ENCODE results near the gene ARHGAP8.

ARHGAP8 gene

DNA sequence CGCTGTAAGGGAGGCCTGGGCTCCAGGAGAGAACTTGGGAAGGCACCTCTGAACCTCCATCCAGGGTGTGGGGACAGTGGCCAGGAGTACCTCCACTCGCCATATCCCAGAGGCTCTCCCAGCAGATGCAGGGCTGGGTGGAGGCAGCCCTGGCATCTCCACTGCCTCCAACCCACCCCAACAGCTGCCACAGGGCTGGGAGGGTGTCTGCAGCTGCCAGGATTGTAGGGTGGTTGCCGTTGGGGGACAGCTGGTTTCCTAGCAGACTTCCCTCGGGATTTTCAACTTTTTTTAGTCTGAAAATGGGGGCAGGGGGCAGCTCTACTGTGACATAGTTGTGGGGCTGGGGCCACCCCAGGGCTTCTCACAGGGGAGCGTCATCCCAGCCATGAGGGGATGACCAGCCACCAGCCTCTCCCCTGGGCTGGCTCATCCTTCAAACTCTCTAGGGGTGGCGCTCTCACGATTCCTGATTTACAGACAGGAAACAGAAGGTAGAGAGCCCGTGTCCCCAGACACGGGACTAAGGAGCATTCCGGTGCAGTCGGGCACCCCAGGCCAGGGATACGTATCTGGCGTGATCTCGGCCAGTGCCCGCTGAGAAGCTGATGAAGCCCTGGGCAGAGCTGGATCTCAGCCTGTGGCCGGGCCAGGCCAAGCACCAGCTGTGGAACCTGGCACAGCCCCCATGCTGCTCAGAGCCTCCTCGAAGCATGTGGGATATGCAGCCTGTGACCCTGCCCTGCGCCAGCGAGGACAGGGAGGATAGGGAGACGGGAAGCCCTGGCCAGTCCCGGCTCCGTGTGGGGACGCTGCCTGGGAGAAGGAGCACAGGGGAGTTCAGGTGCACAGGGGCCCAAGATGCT lies 40.5 kb upstream of the ARHGAP8 start:
- Histone ChIP-seq H3K27me3 (ENCODE audit: insufficient read depth, low read length) (no peaks in the 10 kb centered on the region), H3K4me3 (ENCODE audit: low read depth, low read length) (no peak overlapping the region), H2AFZ (ENCODE audit: low read length, unreplicated experiment) (no peak overlapping the region), H3K36me3 (ENCODE audit: insufficient read depth, low read length) (no peaks in the 10 kb centered on the region), H3K27ac (ENCODE audit: low read depth, low read length) (no peak overlapping the region), H3K4me1 (ENCODE audit: control insufficient read depth, insufficient read depth, low read length, unreplicated experiment) (no peaks in the 10 kb centered on the region), H3K79me2 (ENCODE audit: control insufficient read depth, insufficient read depth, low read length, unreplicated experiment) (no peaks in the 10 kb centered on the region)

DNA sequence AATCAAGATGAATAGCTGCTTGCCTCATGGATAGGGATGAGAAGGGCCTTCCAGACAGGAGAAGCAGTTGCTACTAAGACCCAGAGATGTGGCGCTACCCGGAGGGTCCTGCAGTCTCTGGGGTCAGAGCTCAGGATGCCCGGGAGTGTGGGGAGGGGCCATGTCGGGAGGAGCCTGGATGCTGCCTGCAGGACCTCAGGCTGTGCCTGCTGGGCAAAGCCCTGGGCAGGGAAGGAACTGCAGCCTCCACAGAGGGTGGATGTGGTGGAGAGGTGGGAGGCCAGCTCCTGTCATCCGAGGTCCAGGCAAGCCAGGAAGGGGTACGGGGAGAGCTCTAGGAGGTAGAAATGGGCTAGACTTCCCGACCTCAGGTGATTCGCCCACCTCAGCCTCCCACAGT lies 39.4 kb upstream of the ARHGAP8 start:
- H3K27me3 ChIP-seq (ENCODE audit: insufficient read depth, low read length), result no peaks in the 10 kb centered on the region
- H3K4me3 ChIP-seq (ENCODE audit: low read depth, low read length), result no peak overlapping the region
- no peaks in the 10 kb centered on the region for H3K36me3 ChIP-seq (ENCODE audit: insufficient read depth, low read length)
- no peak overlapping the region for H2AFZ ChIP-seq (ENCODE audit: low read length, unreplicated experiment)
- H3K27ac ChIP-seq (ENCODE audit: low read depth, low read length), result no peak overlapping the region
- no peaks in the 10 kb centered on the region for H3K4me1 ChIP-seq (ENCODE audit: control insufficient read depth, insufficient read depth, low read length, unreplicated experiment)
- H3K79me2 ChIP-seq (ENCODE audit: control insufficient read depth, insufficient read depth, low read length, unreplicated experiment), result no peaks in the 10 kb centered on the region

DNA sequence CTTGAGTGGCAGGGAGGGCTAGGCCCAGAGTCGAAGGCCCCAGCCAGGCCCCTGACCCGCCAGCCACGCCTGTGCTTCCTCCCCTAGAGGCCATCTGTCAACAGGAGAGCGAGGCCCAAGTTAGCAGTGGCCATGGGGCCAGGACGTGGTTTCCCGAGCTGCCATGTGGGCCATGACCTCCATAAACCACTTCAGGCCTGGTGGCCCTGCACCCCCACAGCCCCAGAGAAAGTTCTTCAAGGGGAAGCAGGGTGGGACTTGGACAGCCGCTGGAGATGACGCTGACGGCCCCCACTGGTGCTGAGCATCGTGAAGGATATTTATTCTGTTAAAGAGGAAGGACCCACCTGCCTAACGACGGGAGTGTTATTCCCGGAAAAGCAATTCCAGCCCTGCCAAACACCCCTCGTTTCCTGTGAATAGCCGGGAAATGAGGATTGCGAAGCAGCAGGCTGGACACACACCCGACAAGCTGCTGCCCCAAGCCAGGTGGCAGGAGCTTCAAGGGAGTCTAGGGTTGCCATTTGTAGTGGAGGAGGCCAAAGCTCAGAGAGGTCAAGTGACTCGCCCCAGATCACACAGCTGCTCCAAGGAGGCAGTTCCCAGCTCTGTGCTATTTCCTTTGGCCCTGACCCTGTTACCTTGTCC lies 37.5 kb upstream of the ARHGAP8 start:
- no peak overlapping the region for H3K27ac ChIP-seq (ENCODE audit: low read depth, low read length)
- no peak overlapping the region for H2AFZ ChIP-seq (ENCODE audit: low read length, unreplicated experiment)
- H3K27me3 ChIP-seq (ENCODE audit: insufficient read depth, low read length), result no peaks in the 10 kb centered on the region
- H3K79me2 ChIP-seq (ENCODE audit: control insufficient read depth, insufficient read depth, low read length, unreplicated experiment), result no peaks in the 10 kb centered on the region
- H3K4me3 ChIP-seq (ENCODE audit: low read depth, low read length), result no peak overlapping the region
- H3K4me1 ChIP-seq (ENCODE audit: control insufficient read depth, insufficient read depth, low read length, unreplicated experiment), result no peaks in the 10 kb centered on the region
- H3K36me3 ChIP-seq (ENCODE audit: insufficient read depth, low read length), result no peaks in the 10 kb centered on the region

DNA sequence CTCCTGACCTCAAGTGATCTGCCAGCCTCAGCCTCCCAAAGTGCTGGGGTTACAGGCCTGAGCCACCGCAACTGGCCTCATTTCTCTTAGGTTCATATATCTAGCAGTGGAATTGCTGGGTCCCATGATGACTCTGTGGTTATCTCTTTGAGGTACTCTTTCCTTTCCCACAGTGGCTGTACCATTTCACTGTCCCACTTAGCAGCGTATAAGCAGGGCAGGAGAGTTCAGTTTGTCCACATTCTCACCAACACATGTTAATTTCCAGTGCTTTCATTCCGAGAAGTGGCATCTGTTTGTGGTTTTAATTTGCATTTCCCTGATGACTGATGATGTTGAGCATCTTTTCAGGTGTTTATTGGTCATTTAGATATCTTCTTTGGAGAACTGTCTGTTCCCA lies 34.0 kb upstream of the ARHGAP8 start:
- H3K27ac ChIP-seq (ENCODE audit: low read depth, low read length), result no peak overlapping the region
- no peak overlapping the region for H3K4me3 ChIP-seq (ENCODE audit: low read depth, low read length)
- no peaks in the 10 kb centered on the region for H3K79me2 ChIP-seq (ENCODE audit: control insufficient read depth, insufficient read depth, low read length, unreplicated experiment)
- H2AFZ ChIP-seq (ENCODE audit: low read length, unreplicated experiment), result no peak overlapping the region
- H3K27me3 ChIP-seq (ENCODE audit: insufficient read depth, low read length), result no peaks in the 10 kb centered on the region
- no peaks in the 10 kb centered on the region for H3K4me1 ChIP-seq (ENCODE audit: control insufficient read depth, insufficient read depth, low read length, unreplicated experiment)
- no peaks in the 10 kb centered on the region for H3K36me3 ChIP-seq (ENCODE audit: insufficient read depth, low read length)

DNA sequence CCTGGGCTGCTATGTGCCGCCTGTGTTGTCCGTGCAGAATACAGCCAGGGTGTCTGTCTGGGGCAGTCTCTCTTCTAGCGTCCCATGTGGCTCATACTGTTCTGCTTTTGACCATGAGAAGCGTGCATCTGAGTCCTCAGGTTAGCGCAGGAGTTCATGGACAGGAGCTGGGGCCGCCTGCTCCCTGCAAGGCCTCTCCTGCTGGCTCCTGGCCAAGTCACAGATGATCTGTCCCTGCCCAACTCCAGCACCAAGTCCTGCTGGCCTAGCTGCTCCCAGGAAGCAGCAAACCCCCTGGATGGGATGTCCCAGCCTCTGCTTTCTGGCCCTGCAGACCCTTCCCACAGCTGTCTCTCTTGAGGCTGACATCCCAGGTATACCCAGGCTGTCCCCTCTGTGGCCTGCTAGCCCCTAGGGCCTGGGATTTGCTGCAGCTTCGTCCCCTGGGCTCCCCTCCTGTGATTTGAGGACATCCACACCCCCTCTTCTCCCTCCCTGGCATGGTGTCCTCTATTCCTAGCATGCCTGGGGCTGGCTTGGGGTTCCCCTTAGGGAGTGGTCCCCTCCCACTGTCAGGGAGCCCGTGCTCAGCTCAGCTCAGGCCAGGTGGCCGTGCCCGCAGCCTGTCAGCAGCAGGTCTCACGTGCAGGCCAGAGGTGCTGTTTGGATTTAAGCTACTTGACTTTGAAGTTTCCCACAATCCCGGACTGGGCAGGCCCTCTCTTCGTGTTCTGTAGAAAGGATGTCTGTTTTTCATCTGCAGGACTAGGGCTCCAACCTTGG lies 32.6 kb upstream of the ARHGAP8 start:
- Histone ChIP-seq H3K27ac (ENCODE audit: low read depth, low read length) (no peak overlapping the region), H3K4me3 (ENCODE audit: low read depth, low read length) (no peak overlapping the region)

DNA sequence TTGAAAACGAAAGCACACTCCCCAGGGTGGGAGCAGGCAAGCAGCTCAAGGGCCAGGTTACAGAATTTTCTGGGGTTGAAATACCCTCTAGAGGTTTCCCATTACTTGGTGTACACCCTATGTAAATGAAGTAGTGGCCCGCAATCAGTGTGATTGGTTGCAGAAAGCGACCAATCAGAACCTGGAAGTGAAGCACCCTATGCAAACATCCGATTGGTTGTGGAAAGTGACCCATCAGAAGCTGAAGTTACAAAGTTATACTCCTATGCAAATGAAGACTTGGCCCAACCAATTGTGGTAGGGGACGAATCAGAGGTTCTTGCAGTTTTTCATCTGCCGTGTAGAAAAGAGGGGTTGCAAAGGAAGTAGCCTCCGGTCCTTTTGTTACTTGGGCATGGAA lies 31.2 kb upstream of the ARHGAP8 start:
- Histone ChIP-seq H3K27ac (ENCODE audit: low read depth, low read length) (no peak overlapping the region), H3K27me3 (ENCODE audit: insufficient read depth, low read length) (no peaks in the 10 kb centered on the region), H3K4me1 (ENCODE audit: control insufficient read depth, insufficient read depth, low read length, unreplicated experiment) (no peaks in the 10 kb centered on the region), H3K79me2 (ENCODE audit: control insufficient read depth, insufficient read depth, low read length, unreplicated experiment) (no peaks in the 10 kb centered on the region), H3K4me3 (ENCODE audit: low read depth, low read length) (no peak overlapping the region), H2AFZ (ENCODE audit: low read length, unreplicated experiment) (no peak overlapping the region), H3K36me3 (ENCODE audit: insufficient read depth, low read length) (no peaks in the 10 kb centered on the region)

More for the DNA sequence above, 32.6 kb upstream of the ARHGAP8 start:
- H3K27me3 ChIP-seq (ENCODE audit: insufficient read depth, low read length), result no peaks in the 10 kb centered on the region
- H2AFZ ChIP-seq (ENCODE audit: low read length, unreplicated experiment), result no peak overlapping the region
- H3K36me3 ChIP-seq (ENCODE audit: insufficient read depth, low read length), result no peaks in the 10 kb centered on the region
- no peaks in the 10 kb centered on the region for H3K4me1 ChIP-seq (ENCODE audit: control insufficient read depth, insufficient read depth, low read length, unreplicated experiment)
- H3K79me2 ChIP-seq (ENCODE audit: control insufficient read depth, insufficient read depth, low read length, unreplicated experiment), result no peaks in the 10 kb centered on the region

DNA sequence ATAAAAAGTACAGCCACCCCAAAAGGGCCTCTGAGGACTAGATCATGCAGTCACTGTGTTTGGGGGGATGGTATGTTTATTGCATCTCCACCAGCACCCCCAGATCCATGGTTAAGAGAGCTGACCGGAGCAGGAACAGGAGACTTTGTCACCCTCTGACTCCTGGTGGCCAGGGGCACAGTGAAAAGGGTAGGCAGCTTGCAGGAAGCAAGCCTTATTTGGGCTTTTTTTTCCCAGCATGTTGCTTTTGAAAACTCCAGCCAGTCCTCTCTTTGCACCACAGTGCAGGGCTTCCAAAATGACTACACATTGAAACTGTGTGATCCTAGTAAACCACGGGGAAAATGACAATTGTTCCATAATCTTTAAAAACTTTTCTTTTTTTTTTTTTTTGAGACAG lies 29.8 kb upstream of the ARHGAP8 start:
- H3K36me3 ChIP-seq (ENCODE audit: insufficient read depth, low read length), result no peaks in the 10 kb centered on the region
- H3K27me3 ChIP-seq (ENCODE audit: insufficient read depth, low read length), result no peaks in the 10 kb centered on the region

DNA sequence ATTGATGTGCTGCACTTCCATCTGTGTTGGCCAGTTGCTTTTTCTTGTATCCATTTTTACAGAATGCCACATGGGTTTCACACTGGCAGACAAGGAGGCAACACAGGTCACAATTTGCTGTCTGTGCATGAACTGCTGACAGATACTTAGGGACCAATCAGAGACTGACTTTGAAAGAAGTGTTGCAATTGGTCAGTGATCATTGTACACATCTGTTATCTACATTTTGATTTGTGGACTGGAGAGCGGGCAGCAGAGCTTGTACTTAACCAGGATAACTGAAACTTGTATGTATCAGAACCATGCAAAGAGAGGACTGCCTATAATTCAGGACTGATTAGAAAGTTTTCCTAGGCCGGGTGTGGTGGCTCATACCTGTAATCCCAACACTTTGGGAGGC lies 28.6 kb upstream of the ARHGAP8 start:
- Histone ChIP-seq H2AFZ (ENCODE audit: low read length, unreplicated experiment) (no peak overlapping the region), H3K27me3 (ENCODE audit: insufficient read depth, low read length) (no peaks in the 10 kb centered on the region), H3K4me3 (ENCODE audit: low read depth, low read length) (no peak overlapping the region), H3K4me1 (ENCODE audit: control insufficient read depth, insufficient read depth, low read length, unreplicated experiment) (no peaks in the 10 kb centered on the region), H3K79me2 (ENCODE audit: control insufficient read depth, insufficient read depth, low read length, unreplicated experiment) (no peaks in the 10 kb centered on the region), H3K27ac (ENCODE audit: low read depth, low read length) (no peak overlapping the region), H3K36me3 (ENCODE audit: insufficient read depth, low read length) (no peaks in the 10 kb centered on the region)

More for the DNA sequence above, 29.8 kb upstream of the ARHGAP8 start:
- Histone ChIP-seq H3K4me3 (ENCODE audit: low read depth, low read length) (no peak overlapping the region), H3K79me2 (ENCODE audit: control insufficient read depth, insufficient read depth, low read length, unreplicated experiment) (no peaks in the 10 kb centered on the region), H3K4me1 (ENCODE audit: control insufficient read depth, insufficient read depth, low read length, unreplicated experiment) (no peaks in the 10 kb centered on the region), H2AFZ (ENCODE audit: low read length, unreplicated experiment) (no peak overlapping the region), H3K27ac (ENCODE audit: low read depth, low read length) (no peak overlapping the region)

DNA sequence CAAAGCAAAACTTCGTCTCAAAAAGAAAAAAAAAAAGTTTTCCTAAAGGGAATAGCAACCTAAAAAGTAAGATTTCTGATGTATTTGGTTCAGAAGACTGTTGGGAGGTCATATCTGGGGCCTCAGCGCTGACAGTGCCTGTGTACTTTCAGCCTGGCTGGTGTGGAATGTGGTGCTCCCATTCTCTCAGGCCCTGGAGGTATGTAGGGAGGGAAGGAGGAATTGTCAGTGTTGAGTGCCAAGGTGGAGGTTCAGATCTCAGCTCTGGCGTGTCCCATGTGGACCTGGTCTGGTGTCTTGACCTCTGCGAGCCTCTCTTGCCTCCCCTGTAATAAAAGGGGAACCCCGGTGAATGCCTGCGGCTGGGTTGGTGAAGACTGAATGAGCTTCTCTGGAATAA lies 28.0 kb upstream of the ARHGAP8 start:
- H3K36me3 ChIP-seq (ENCODE audit: insufficient read depth, low read length), result no peaks in the 10 kb centered on the region
- H2AFZ ChIP-seq (ENCODE audit: low read length, unreplicated experiment), result no peak overlapping the region
- H3K4me1 ChIP-seq (ENCODE audit: control insufficient read depth, insufficient read depth, low read length, unreplicated experiment), result no peaks in the 10 kb centered on the region
- no peaks in the 10 kb centered on the region for H3K27me3 ChIP-seq (ENCODE audit: insufficient read depth, low read length)
- H3K27ac ChIP-seq (ENCODE audit: low read depth, low read length), result no peak overlapping the region
- no peak overlapping the region for H3K4me3 ChIP-seq (ENCODE audit: low read depth, low read length)
- no peaks in the 10 kb centered on the region for H3K79me2 ChIP-seq (ENCODE audit: control insufficient read depth, insufficient read depth, low read length, unreplicated experiment)

DNA sequence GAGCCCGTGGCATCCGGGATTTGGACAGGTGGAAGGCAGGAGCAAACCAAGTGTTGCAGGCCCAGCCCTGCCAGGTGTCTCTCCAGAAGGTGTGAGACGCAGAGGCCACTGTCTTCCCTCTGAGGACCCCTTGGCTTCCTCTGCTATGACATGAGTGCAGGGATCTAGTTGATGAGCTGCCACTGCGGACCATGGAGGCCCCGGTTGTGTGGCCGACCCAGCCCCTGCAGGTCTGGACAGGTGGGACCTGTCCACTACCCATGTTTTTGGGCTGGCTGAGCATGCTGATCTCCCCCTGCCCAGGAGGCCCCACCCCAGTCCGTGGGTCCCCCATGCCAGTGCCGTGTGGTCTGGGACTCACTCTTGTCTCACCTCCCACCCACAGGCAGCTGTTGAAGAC lies 27.5 kb upstream of the ARHGAP8 start:
- Histone ChIP-seq H3K79me2 (ENCODE audit: control insufficient read depth, insufficient read depth, low read length, unreplicated experiment) (no peaks in the 10 kb centered on the region), H3K4me3 (ENCODE audit: low read depth, low read length) (no peak overlapping the region), H3K27me3 (ENCODE audit: insufficient read depth, low read length) (no peaks in the 10 kb centered on the region), H2AFZ (ENCODE audit: low read length, unreplicated experiment) (no peak overlapping the region), H3K27ac (ENCODE audit: low read depth, low read length) (no peak overlapping the region), H3K4me1 (ENCODE audit: control insufficient read depth, insufficient read depth, low read length, unreplicated experiment) (no peaks in the 10 kb centered on the region), H3K36me3 (ENCODE audit: insufficient read depth, low read length) (no peaks in the 10 kb centered on the region)

Data from ACC112 (cell line).